Neuronal stem cell (in vitro differentiated cells): ENCODE results near the gene C2CD2L.

Experiments
- DNase-seq: peaks from one replicate; pipeline ENCODE4 v3.0.0-alpha.2; 2013; ENCODE audit warnings: low spot score
- H2AFZ ChIP-seq: one replicate; pipeline ENCODE4 v1.6.1; 2013; ENCODE audit warnings: mild to moderate bottlenecking, low read length, inconsistent platforms
- H2AK5ac ChIP-seq: 2 replicates; pipeline ENCODE4 v1.6.1; 2013; ENCODE audit warnings: low read depth, mild to moderate bottlenecking, inconsistent platforms, low read length, moderate library complexity, mixed read lengths
- H2BK120ac ChIP-seq: 2 replicates; pipeline ENCODE4 v1.6.1; 2013; ENCODE audit warnings: low read depth, mild to moderate bottlenecking, inconsistent platforms, low read length, moderate library complexity, mixed read lengths
- H2BK12ac ChIP-seq: one replicate; pipeline ENCODE4 v1.6.1; 2013; ENCODE audit warnings: low read length, inconsistent platforms
- H2BK15ac ChIP-seq: 2 replicates; pipeline ENCODE4 v1.6.1; 2013; ENCODE audit warnings: mild to moderate bottlenecking, low read length, inconsistent platforms, mixed read lengths
- H2BK5ac ChIP-seq: one replicate; pipeline ENCODE4 v1.6.1; 2013; ENCODE audit warnings: inconsistent platforms, mild to moderate bottlenecking, low read length, moderate library complexity
- H3K14ac ChIP-seq: one replicate; pipeline ENCODE4 v1.6.1; 2013; ENCODE audit warnings: low read length, inconsistent platforms
- H3K18ac ChIP-seq: 2 replicates; pipeline ENCODE4 v1.6.1; 2013; ENCODE audit warnings: low read length, inconsistent platforms
- H3K23ac ChIP-seq: 2 replicates; pipeline ENCODE4 v1.6.1; 2013; ENCODE audit warnings: low read depth, mild to moderate bottlenecking, mixed read lengths, low read length, inconsistent platforms; ENCODE audit not compliant: poor library complexity
- H3K27ac ChIP-seq: replicated peaks from 3 replicates; pipeline ENCODE4 v1.5.1; 2013; ENCODE audit warnings: low read length, inconsistent platforms
- H3K27me3 ChIP-seq, 3 experiments: 2 replicates each; pipeline ENCODE4 v1.6.1; 2013; ENCODE audit warnings: low read length in 3 of 3, mild to moderate bottlenecking in 2 of 3, inconsistent platforms in 1 of 3, low read depth in 1 of 3, mixed read lengths in 1 of 3, moderate library complexity in 1 of 3; ENCODE audit not compliant: control insufficient read depth in 3 of 3, insufficient read depth in 3 of 3
- H3K36me3 ChIP-seq, 2 donors: replicated peaks in 1 of 2; 2 replicates each; pipeline ENCODE4 v1.6.1; 2013; ENCODE audit warnings: low read length in 2 of 2; ENCODE audit not compliant: control insufficient read depth in 2 of 2, insufficient read depth in 2 of 2
- H3K4ac ChIP-seq: 2 replicates; pipeline ENCODE4 v1.6.1; 2013; ENCODE audit warnings: inconsistent platforms, mild to moderate bottlenecking, low read length, moderate library complexity
- H3K4me1 ChIP-seq, 2 donors: 1 replicate in 1 of 2; 2 replicates in 1 of 2; pipeline ENCODE4 v1.6.1; 2013; ENCODE audit warnings: low read length in 2 of 2, low read depth in 1 of 2; ENCODE audit not compliant: control insufficient read depth in 2 of 2, insufficient read depth in 1 of 2
- H3K4me2 ChIP-seq: one replicate; pipeline ENCODE4 v1.6.1; 2013; ENCODE audit warnings: mild to moderate bottlenecking, low read length, inconsistent platforms; ENCODE audit not compliant: insufficient read depth, poor library complexity, severe bottlenecking
- H3K4me3 ChIP-seq, 2 donors: 2 replicates each; pipeline ENCODE4 v1.5.1; 2013; ENCODE audit warnings: low read length in 2 of 2, mild to moderate bottlenecking in 2 of 2, inconsistent platforms in 1 of 2, moderate library complexity in 1 of 2
- H3K79me1 ChIP-seq: one replicate; pipeline ENCODE4 v1.6.1; 2013; ENCODE audit warnings: low read depth, mild to moderate bottlenecking, inconsistent platforms, low read length, moderate library complexity
- H3K9ac ChIP-seq: one replicate; pipeline ENCODE4 v1.6.1; 2013; ENCODE audit warnings: mild to moderate bottlenecking, low read depth, low read length, inconsistent platforms; ENCODE audit not compliant: poor library complexity
- H3K9me3 ChIP-seq, 2 donors: replicated peaks in 1 of 2; 2 replicates each; pipeline versions ENCODE3 to v1.6.1; 2013; ENCODE audit warnings: low read length in 2 of 2, mild to moderate bottlenecking in 2 of 2, inconsistent platforms in 1 of 2, low read depth in 1 of 2, mixed read lengths in 1 of 2, moderate library complexity in 1 of 2; ENCODE audit not compliant: control insufficient read depth in 2 of 2, insufficient read depth in 1 of 2
- H4K8ac ChIP-seq: one replicate; pipeline ENCODE4 v1.6.1; 2013; ENCODE audit warnings: low read depth, mild to moderate bottlenecking, inconsistent platforms, low read length, moderate library complexity
- H4K91ac ChIP-seq: one replicate; pipeline ENCODE4 v1.6.1; 2013; ENCODE audit warnings: low read length, low read depth, mild to moderate bottlenecking, inconsistent platforms; ENCODE audit not compliant: poor library complexity
- WGBS, 2 donors: extraction: QIAGEN DNeasy Blood & Tissue Kit; methylation state at CpG; one replicate each; pipeline ENCODE4 v1.1.7; 2013; ENCODE audit warnings: missing lambda C conversion rate in 2 of 2, mixed read lengths in 1 of 2; ENCODE audit not compliant: insufficient read length in 2 of 2, insufficient replicate concordance in 1 of 2; ENCODE audit errors: extremely low coverage in 2 of 2; 5-methylcytosine and 5-hydroxymethylcytosine counted together

The C2CD2L gene

GRCh38 chr11:119117004-119117706 lies 10.0 kb downstream of the C2CD2L start:
- no peak overlapping the region for H3K18ac ChIP-seq

GRCh38 chr11:119118227-119118626 lies 11.1 kb downstream of the C2CD2L start:
- no peak overlapping the region for H4K8ac ChIP-seq
- no peak overlapping the region for H2BK15ac ChIP-seq
- peaks cover 6% of the 10 kb centered on the region for H3K79me1 ChIP-seq
- H3K9ac ChIP-seq, result no peak overlapping the region
- peaks cover 5 to 15% of the 10 kb centered on the region in 2 donors for H3K4me1 ChIP-seq
- no peak overlapping the region for H3K23ac ChIP-seq
- H2BK120ac ChIP-seq, result no peak overlapping the region
- no peak overlapping the region for H2AFZ ChIP-seq
- H3K4ac ChIP-seq, result no peak overlapping the region
- no CpG with 5 or more reads among the region's 5 CpGs for WGBS, 2 donors
- H3K9me3 ChIP-seq, result no peaks in the 10 kb centered on the region
- no peak overlapping the region for H2BK12ac ChIP-seq
- no peak overlapping the region for H3K18ac ChIP-seq
- no peak overlapping the region for H3K4me3 ChIP-seq
- H3K4me2 ChIP-seq, result no peak overlapping the region
- no peak overlapping the region for H2BK5ac ChIP-seq
- H3K27ac ChIP-seq, result no peak overlapping the region
- H3K27me3 ChIP-seq, result no peaks in the 10 kb centered on the region
- H2AK5ac ChIP-seq, result no peak overlapping the region
- peaks cover 3 to 12% of the 10 kb centered on the region in 2 donors for H3K36me3 ChIP-seq
- no peak for DNase-seq
- no peak overlapping the region for H3K14ac ChIP-seq
- no peak overlapping the region for H4K91ac ChIP-seq

More at GRCh38 chr11:119117004-119117706, 10.0 kb downstream of the C2CD2L start:
- H2AK5ac ChIP-seq, result no peak overlapping the region
- no peak overlapping the region for H4K8ac ChIP-seq
- H3K23ac ChIP-seq, result no peak overlapping the region
- peaks cover 2 to 8% of the 10 kb centered on the region in 2 donors for H3K4me1 ChIP-seq
- no peak overlapping the region for H2BK15ac ChIP-seq
- DNase-seq, result no peak
- no peak overlapping the region for H4K91ac ChIP-seq
- no peak overlapping the region for H3K4ac ChIP-seq
- H3K14ac ChIP-seq, result no peak overlapping the region
- no peak overlapping the region for H2BK5ac ChIP-seq
- no peak overlapping the region for H3K9ac ChIP-seq
- no peak overlapping the region for H2BK120ac ChIP-seq
- no peaks in the 10 kb centered on the region for H3K9me3 ChIP-seq
- no peaks in the 10 kb centered on the region for H3K27me3 ChIP-seq
- no peak overlapping the region for H3K4me2 ChIP-seq
- no peak overlapping the region for H3K4me3 ChIP-seq
- H3K36me3 ChIP-seq, result peaks cover 5 to 19% of the 10 kb centered on the region in 2 donors
- no CpG with 5 or more reads among the region's 3 CpGs for WGBS, 2 donors
- no peak overlapping the region for H2AFZ ChIP-seq
- no peak overlapping the region for H3K27ac ChIP-seq
- H3K79me1 ChIP-seq, result peaks cover 1% of the 10 kb centered on the region
- no peak overlapping the region for H2BK12ac ChIP-seq

- no peak overlapping the region for H2AFZ ChIP-seq
- peaks cover 6% of the 10 kb centered on the region for H3K79me1 ChIP-seq
- H2BK12ac ChIP-seq, result no peak overlapping the region
- H4K91ac ChIP-seq, result no peak overlapping the region
- peaks cover 5 to 15% of the 10 kb centered on the region in 2 donors for H3K4me1 ChIP-seq
- WGBS, 2 donors, result no CpG with 5 or more reads among the region's 1 CpG
- H3K9me3 ChIP-seq, result no peaks in the 10 kb centered on the region
- no peak overlapping the region for H3K9ac ChIP-seq
- no peak overlapping the region for H3K4ac ChIP-seq
- no peaks in the 10 kb centered on the region for H3K27me3 ChIP-seq
- no peak overlapping the region for H4K8ac ChIP-seq
- peaks cover 1 to 14% of the 10 kb centered on the region in 2 donors for H3K36me3 ChIP-seq
- no peak overlapping the region for H2BK120ac ChIP-seq
- no peak overlapping the region for H3K14ac ChIP-seq
- DNase-seq, result no peak
- H3K27ac ChIP-seq, result no peak overlapping the region
- H2BK15ac ChIP-seq, result no peak overlapping the region
- H3K4me2 ChIP-seq, result no peak overlapping the region
- no peak overlapping the region for H2BK5ac ChIP-seq
- H3K23ac ChIP-seq, result no peak overlapping the region
- no peak overlapping the region for H3K4me3 ChIP-seq
- H3K18ac ChIP-seq, result no peak overlapping the region
- no peak overlapping the region for H2AK5ac ChIP-seq
Measured at GRCh38 chr11:119118946-119119345, 11.8 kb downstream of the C2CD2L start.

GRCh38 chr11:119120639-119121007 lies 13.5 kb downstream of the C2CD2L start:
- Histone ChIP-seq H3K4me2 (peak overlapping the region; percentile 52), H3K4me3 (peak overlapping the region; percentile 23 to 58), H3K79me1 (peaks cover 6% of the 10 kb centered on the region), H3K27ac (no peak overlapping the region), H3K9ac (no peak overlapping the region), H2BK5ac (no peak overlapping the region), H3K4ac (no peak overlapping the region), H3K9me3 (no peaks in the 10 kb centered on the region), H3K4me1 (peaks cover 5 to 15% of the 10 kb centered on the region in 2 donors), H2AK5ac (no peak overlapping the region), H4K8ac (no peak overlapping the region), H2BK15ac (no peak overlapping the region), H3K23ac (no peak overlapping the region), H3K14ac (no peak overlapping the region), H2BK12ac (no peak overlapping the region), H3K36me3 (peaks cover 4 to 20% of the 10 kb centered on the region in 2 donors), H3K18ac (no peak overlapping the region), H3K27me3 (no peaks in the 10 kb centered on the region), H2BK120ac (no peak overlapping the region), H2AFZ (peak overlapping the region; percentile 68), H4K91ac (no peak overlapping the region)
- whole genome bisulfite sequencing, 2 donors, result 100% methylated on average over 1 of the region's 5 CpGs; no CpG with 5 or more reads in 1 of the 2 donors
- DNase-seq, result peak; percentile 24
